H9 (cell line): ENCODE results near the gene ZSCAN25. TPM values are rescaled to one million over a fixed set of nuclear protein-coding genes. Genes with fewer than 3 reads are reported as not detected.

ENCODE experiments used
- DNase-seq: peaks from one replicate; pipeline ENCODE4 v3.0.0-alpha.2; 2017
- H2AFZ ChIP-seq: one replicate; pipeline ENCODE4 v1.6.1; 2013; ENCODE audit warnings: mild to moderate bottlenecking, low read length, control low read depth, moderate library complexity
- H2AK5ac ChIP-seq: 2 replicates; pipeline ENCODE4 v1.6.1; 2013; ENCODE audit warnings: low read length, control low read depth, mixed read lengths; ENCODE audit not compliant: insufficient read length
- H2BK120ac ChIP-seq: one replicate; pipeline ENCODE4 v1.6.1; 2013; ENCODE audit warnings: low read depth, mild to moderate bottlenecking, low read length, control low read depth, inconsistent platforms; ENCODE audit not compliant: poor library complexity, severe bottlenecking
- H2BK12ac ChIP-seq: 2 replicates; pipeline ENCODE4 v1.6.1; 2013; ENCODE audit warnings: low read length, control low read depth, mixed read lengths, low read depth; ENCODE audit not compliant: insufficient read length
- H2BK15ac ChIP-seq: 2 replicates; pipeline ENCODE4 v1.6.1; 2013; ENCODE audit warnings: low read depth, low read length, control low read depth
- H2BK20ac ChIP-seq: one replicate; pipeline ENCODE4 v1.6.1; 2013; ENCODE audit warnings: low read depth, mild to moderate bottlenecking, low read length, control low read depth, inconsistent platforms; ENCODE audit not compliant: poor library complexity, severe bottlenecking
- H2BK5ac ChIP-seq: 2 replicates; pipeline ENCODE4 v1.6.1; 2013; ENCODE audit warnings: low read length, control low read depth, mixed read lengths; ENCODE audit not compliant: insufficient read length
- H3K14ac ChIP-seq: 2 replicates; pipeline ENCODE4 v1.6.1; 2013; ENCODE audit warnings: low read length, control low read depth; ENCODE audit not compliant: insufficient read depth
- H3K18ac ChIP-seq: 2 replicates; pipeline ENCODE4 v1.6.1; 2013; ENCODE audit warnings: low read depth, mild to moderate bottlenecking, mixed read lengths, low read length, control low read depth; ENCODE audit not compliant: insufficient read length
- H3K23ac ChIP-seq: 2 replicates; pipeline ENCODE4 v1.6.1; 2013; ENCODE audit warnings: low read length, control low read depth, mixed read lengths, low read depth; ENCODE audit not compliant: insufficient read length
- H3K23me2 ChIP-seq: 2 replicates; pipeline ENCODE4 v1.6.1; 2013; ENCODE audit warnings: low read depth, mild to moderate bottlenecking, mixed read lengths, low read length, control low read depth; ENCODE audit not compliant: insufficient read length, poor library complexity, severe bottlenecking
- H3K27ac ChIP-seq: 2 replicates; pipeline ENCODE4 v1.5.1; 2013; ENCODE audit warnings: low read length, control low read depth, mixed read lengths, low read depth; ENCODE audit not compliant: insufficient read length
- H3K27me3 ChIP-seq: 2 replicates; pipeline ENCODE4 v1.6.1; 2013; ENCODE audit warnings: low read length, control low read depth, inconsistent platforms; ENCODE audit not compliant: insufficient read depth
- H3K4ac ChIP-seq: 2 replicates; pipeline ENCODE4 v1.6.1; 2013; ENCODE audit warnings: low read depth, mild to moderate bottlenecking, control low read depth, inconsistent platforms, low read length, moderate library complexity
- H3K4me1 ChIP-seq: 2 replicates; pipeline ENCODE4 v1.6.1; 2013; ENCODE audit warnings: low read length, control low read depth, inconsistent platforms; ENCODE audit not compliant: insufficient read depth
- H3K4me2 ChIP-seq: 2 replicates; pipeline ENCODE4 v1.6.1; 2013; ENCODE audit warnings: low read length, control low read depth, mixed read lengths; ENCODE audit not compliant: insufficient read length, insufficient read depth
- H3K56ac ChIP-seq: 2 replicates; pipeline ENCODE4 v1.6.1; 2013; ENCODE audit warnings: low read depth, mild to moderate bottlenecking, mixed read lengths, low read length, control low read depth; ENCODE audit not compliant: insufficient read length
- H3K79me1 ChIP-seq: 2 replicates; pipeline ENCODE4 v1.6.1; 2013; ENCODE audit warnings: low read depth, mild to moderate bottlenecking, moderate library complexity, low read length, control low read depth, inconsistent platforms; ENCODE audit not compliant: insufficient read depth, poor library complexity, severe bottlenecking
- H3K79me2 ChIP-seq: 2 replicates; pipeline ENCODE4 v1.6.1; 2013; ENCODE audit warnings: low read length, control low read depth, inconsistent platforms; ENCODE audit not compliant: insufficient read depth
- H3K9ac ChIP-seq: 2 replicates; pipeline ENCODE4 v1.6.1; 2013; ENCODE audit warnings: low read length, control low read depth, mixed read lengths; ENCODE audit not compliant: insufficient read length; ENCODE audit errors: extremely low read depth
- H3K9me3 ChIP-seq: one replicate; pipeline ENCODE4 v1.6.1; 2013; ENCODE audit warnings: low read depth, low read length, inconsistent platforms; ENCODE audit not compliant: control insufficient read depth
- H3T11ph ChIP-seq: one replicate; pipeline ENCODE4 v1.6.1; 2013; ENCODE audit warnings: mild to moderate bottlenecking, low read length, control low read depth, inconsistent platforms
- H4K20me1 ChIP-seq: one replicate; pipeline ENCODE4 v1.6.1; 2013; ENCODE audit not compliant: control insufficient read depth, insufficient read length, insufficient read depth
- H4K5ac ChIP-seq: 2 replicates; pipeline ENCODE4 v1.6.1; 2013; ENCODE audit warnings: low read depth, mild to moderate bottlenecking, mixed read lengths, low read length, control low read depth; ENCODE audit not compliant: insufficient read length
- H4K8ac ChIP-seq: replicated peaks from 2 replicates; pipeline ENCODE4 v1.6.1; 2013; ENCODE audit warnings: low read length, control low read depth, mixed read lengths, low read depth; ENCODE audit not compliant: insufficient read length
- H4K91ac ChIP-seq: 2 replicates; pipeline ENCODE4 v1.6.1; 2013; ENCODE audit warnings: low read depth, mild to moderate bottlenecking, moderate library complexity, mixed read lengths, low read length, control low read depth; ENCODE audit not compliant: insufficient read length
- H3K27ac Mint-ChIP-seq, 3 experiments: 2 replicates in 2 of 3; 3 replicates in 1 of 3; pipeline ENCODE4 v1.8.0; 2020 to 2021; ENCODE audit warnings: mixed read lengths in 3 of 3, mild to moderate bottlenecking in 1 of 3, moderate library complexity in 1 of 3
- H3K27me3 Mint-ChIP-seq: 2 replicates; pipeline ENCODE4 v1.8.0; 2021; ENCODE audit warnings: low read depth, mild to moderate bottlenecking, moderate library complexity, mixed read lengths
- H3K36me3 Mint-ChIP-seq, 3 experiments: 2 replicates in 2 of 3; 3 replicates in 1 of 3; pipeline ENCODE4 v1.8.0; 2020 to 2021; ENCODE audit warnings: low read depth in 3 of 3, mixed read lengths in 3 of 3; ENCODE audit not compliant: insufficient read depth in 1 of 3
- H3K4me1 Mint-ChIP-seq, 2 experiments: 2 replicates each; pipeline ENCODE4 v1.8.0; 2020; ENCODE audit warnings: mixed read lengths in 2 of 2
- H3K4me3 Mint-ChIP-seq, 2 experiments: 2 replicates in 1 of 2; 3 replicates in 1 of 2; pipeline ENCODE4 v1.8.0; 2020 to 2021; ENCODE audit warnings: mild to moderate bottlenecking in 2 of 2, mixed read lengths in 2 of 2, moderate library complexity in 1 of 2
- H3K9me3 Mint-ChIP-seq, 2 experiments: 2 replicates in 1 of 2; 3 replicates in 1 of 2; pipeline ENCODE4 v1.8.0; 2020; ENCODE audit warnings: mild to moderate bottlenecking in 2 of 2, mixed read lengths in 2 of 2, moderate library complexity in 1 of 2
- CTCF ChIP-seq: fragments of 200-600 bp; sonication (generic); conservative IDR thresholded peaks from 3 replicates; pipeline ENCODE4 v1.8.0; 2021; ENCODE audit warnings: antibody characterized with exemption, mild to moderate bottlenecking
- WGBS: extraction: QIAGEN DNeasy Blood & Tissue Kit; methylation state at CpG from one replicate; pipeline ENCODE4 v1.1.7; 2013; ENCODE audit warnings: missing lambda C conversion rate, low lambda C conversion rate, mixed read lengths; ENCODE audit not compliant: insufficient read length; ENCODE audit errors: extremely low coverage; 5-methylcytosine and 5-hydroxymethylcytosine counted together
- total RNA-seq: library from RNA; stranded (reverse); gene quantifications from 2 replicates; pipeline ENCODE4 v1.2.1, GENCODE V29; 2021

ZSCAN25 gene
- total RNA-seq, 1 experiment from 2014 or later, result 21.3 TPM

GRCh38 chr7:99645590-99645989 is 28.8 kb downstream of the ZSCAN25 start:
- H2BK120ac ChIP-seq, result no peak overlapping the region
- Mint-ChIP-seq H3K4me3 (no peak overlapping the region), H3K9me3 (peaks cover 3 to 9% of the 10 kb centered on the region in 2 experiments; a peak in 3 of 5 replicates), H3K4me1 (no peaks in the 10 kb centered on the region), H3K27ac (no peak overlapping the region), H3K36me3 (peaks cover 9 to 15% (median 15%) of the 10 kb centered on the region in 3 experiments), H3K27me3 (no peaks in the 10 kb centered on the region)
- no peak overlapping the region for H3K14ac ChIP-seq
- no peak overlapping the region for H3K9ac ChIP-seq
- H4K5ac ChIP-seq, result no peak overlapping the region
- no peak overlapping the region for H3K27ac ChIP-seq
- no peak overlapping the region for H2BK20ac ChIP-seq
- no peaks in the 10 kb centered on the region for H3K79me1 ChIP-seq
- H2AK5ac ChIP-seq, result no peak overlapping the region
- no peaks in the 10 kb centered on the region for H3K79me2 ChIP-seq
- no peaks in the 10 kb centered on the region for H4K20me1 ChIP-seq
- H3K23ac ChIP-seq, result no peak overlapping the region
- H3K23me2 ChIP-seq, result no peaks in the 10 kb centered on the region
- no peak for TF ChIP-seq CTCF
- H2BK5ac ChIP-seq, result no peak overlapping the region
- H3K4ac ChIP-seq, result no peak overlapping the region
- no peaks in the 10 kb centered on the region for H3K9me3 ChIP-seq
- no peak overlapping the region for H3K18ac ChIP-seq
- H4K91ac ChIP-seq, result no peak overlapping the region
- no peak for DNase-seq
- H2BK15ac ChIP-seq, result no peak overlapping the region
- no peak overlapping the region for H2BK12ac ChIP-seq
- no peaks in the 10 kb centered on the region for H3K4me1 ChIP-seq
- H4K8ac ChIP-seq, result no peak overlapping the region
- no peak overlapping the region for H2AFZ ChIP-seq
- WGBS, result no CpG with 5 or more reads among the region's 1 CpG
- no peaks in the 10 kb centered on the region for H3K27me3 ChIP-seq
- no peak overlapping the region for H3T11ph ChIP-seq
- H3K4me2 ChIP-seq, result no peak overlapping the region
- H3K56ac ChIP-seq, result no peak overlapping the region
